Activated naive CD4-positive, alpha-beta T cell (primary cell): Measurements from ENCODE around the gene UTP15.

Experiments
- DNase-seq, 4 experiments: peaks; one replicate each; lab custom pipeline; 2025; lab: John Stamatoyannopoulos, UW

The UTP15 gene

DNA sequence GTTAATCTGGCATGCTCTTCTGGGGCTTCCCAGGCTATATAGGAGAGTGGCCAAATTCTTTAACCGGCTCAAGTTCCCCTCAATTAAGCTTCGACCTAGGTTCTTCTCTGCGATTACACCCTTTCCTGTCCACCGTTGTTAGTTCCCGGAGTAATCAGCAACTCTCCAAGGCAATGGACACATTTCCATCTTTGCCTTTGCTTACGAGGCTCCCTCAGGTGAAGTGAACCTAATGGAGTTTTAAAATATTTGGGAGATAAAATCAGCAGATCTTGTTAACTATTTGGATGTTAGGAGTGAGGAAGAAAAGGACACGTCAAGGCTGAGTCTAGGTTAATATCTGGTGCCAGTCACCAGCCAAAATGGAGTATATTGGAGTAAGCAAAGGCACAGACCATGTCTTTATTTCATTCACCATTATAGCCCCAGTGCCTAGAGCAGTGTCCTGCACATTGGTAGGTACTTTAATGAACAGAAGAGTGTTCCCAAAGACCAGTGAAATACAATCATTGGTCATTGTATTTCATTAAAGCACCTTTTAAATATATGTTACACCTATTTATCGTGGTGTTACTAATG, 515 bp downstream of the UTP15 start:
- no peak for DNase-seq

DNA sequence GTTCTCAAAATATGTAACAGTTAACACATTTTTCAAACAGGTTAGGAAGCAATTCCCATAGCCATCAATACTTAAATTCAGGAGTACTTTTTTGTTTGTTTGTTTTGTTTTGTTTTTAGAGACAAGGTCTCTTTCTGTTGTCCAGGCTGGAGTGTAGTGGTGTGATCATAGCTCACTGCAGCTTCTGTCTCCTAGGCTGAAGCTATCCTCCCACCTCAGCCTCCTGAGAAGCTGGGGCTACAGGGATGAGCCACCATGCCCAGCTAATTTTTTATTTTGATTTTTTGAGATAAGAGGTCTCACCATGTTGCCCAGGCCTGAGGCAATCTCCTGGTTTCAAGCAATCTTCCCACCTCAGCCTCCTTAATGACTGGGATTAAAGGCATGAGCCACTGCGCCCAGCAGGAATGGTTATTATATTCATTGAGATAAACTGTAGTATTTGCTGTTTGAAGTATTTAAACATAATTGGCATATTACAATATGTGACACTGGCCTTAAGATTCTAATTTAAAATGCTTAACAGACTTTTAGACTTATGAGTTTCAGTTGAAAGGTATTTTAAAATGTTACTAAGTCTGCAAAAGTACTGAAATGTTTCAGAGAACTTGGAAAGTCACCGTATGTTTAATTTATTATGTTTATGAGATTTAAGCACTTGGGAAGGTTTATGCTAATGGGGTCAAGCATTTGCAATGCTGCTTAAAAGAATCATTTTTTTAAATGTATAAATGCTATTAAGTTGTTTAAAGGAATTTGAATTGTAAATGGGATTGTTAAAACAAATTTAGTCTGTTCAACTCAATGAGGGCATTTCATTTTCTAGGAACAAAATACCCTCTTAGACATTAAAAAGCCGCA, 17.0 kb downstream of the UTP15 start:
- no peak for DNase-seq

DNA sequence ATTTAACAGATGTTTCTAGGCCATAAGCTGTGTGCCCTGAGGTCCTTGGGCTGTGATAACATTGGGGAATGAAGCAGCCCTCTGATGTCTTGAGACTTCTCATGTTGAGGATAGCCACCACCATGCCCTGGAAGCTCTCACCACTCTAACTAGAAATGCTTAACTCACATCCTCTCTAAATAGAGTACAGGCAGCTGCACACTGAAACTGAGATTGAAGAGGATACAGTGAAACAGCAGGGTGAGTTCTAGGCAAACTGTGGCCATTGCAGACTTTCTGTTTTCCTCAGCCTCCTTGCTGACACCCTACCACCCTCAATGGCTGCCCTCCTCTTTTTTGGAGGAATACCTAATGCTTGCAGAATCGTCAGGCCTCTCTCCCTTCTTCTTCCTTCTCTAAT, 22.4 kb downstream of the UTP15 start:
- no peak for DNase-seq

DNA sequence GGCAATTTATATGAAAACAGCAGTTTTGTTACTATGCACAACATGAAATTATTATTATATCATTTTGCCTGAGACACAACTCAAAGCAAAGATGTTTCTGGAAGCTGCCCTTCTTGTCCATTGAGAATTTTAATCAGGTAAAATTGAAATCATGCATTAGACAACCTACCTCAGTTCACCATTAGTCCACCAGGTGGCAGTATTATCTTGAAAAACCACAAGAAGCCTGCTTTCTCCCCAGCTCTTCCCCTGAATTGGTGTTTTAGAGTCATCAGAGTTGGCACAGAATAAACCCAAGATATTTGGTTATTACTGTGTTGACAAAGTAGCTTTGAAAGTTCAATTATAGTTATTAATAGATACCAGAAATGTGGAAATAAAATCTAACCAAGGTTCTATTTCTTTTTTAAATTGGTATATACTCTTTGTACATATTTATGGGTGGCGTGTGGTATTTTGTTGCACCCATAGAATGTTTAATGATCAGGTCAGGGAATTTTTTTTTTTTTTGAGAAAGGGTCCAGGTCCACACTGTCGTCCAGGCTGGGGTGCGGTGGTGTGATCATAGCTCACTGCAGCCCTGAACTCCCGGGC, 25.7 kb downstream of the UTP15 start:
- DNase-seq = no peak

GRCh38 chr5:73591698-73592501, 26.4 kb downstream of the UTP15 start:
- DNase-seq = no peak

DNA sequence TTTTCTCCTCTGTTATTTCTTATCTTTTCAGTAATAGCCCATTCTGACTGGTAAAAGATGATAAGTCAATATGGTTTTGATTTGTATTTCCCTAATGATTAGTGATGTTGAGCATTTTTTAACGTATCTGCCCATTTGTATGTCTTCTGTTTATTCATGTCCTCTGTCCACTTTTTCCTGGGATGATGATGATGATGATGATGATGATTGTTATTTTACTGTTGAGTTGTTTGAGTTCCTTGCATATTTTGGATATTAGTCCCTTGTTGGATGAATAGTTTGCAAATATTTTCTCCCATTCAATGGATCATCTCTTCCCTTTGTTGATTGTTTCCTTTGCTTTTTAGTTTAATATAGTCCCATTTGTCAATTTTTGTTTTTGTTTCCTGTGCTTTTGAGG, 27.0 kb downstream of the UTP15 start:
- DNase-seq = no peak

- DNase-seq = no peak
Measured at GRCh38 chr5:73596705-73597328, 31.3 kb downstream of the UTP15 start.

DNA sequence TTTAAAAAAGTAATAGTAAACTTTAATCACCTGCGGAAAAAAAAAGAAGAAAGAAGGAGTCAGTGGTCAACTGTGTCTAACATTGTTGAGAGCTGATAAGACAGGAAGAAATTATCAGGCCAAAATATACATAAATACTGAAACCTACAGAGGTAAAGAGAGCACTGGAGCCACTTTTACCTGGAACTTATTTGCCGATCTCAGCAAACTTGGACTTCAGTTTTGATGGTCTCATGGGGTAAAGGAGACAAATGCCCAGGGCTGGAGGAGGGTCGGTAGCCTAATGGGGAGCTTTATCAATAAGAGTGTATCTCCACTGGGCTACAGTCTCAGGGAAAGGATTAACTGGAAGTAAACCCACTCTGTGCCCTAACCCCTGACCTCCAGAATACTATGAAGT, 33.8 kb downstream of the UTP15 start:
- DNase-seq = no peak

DNA sequence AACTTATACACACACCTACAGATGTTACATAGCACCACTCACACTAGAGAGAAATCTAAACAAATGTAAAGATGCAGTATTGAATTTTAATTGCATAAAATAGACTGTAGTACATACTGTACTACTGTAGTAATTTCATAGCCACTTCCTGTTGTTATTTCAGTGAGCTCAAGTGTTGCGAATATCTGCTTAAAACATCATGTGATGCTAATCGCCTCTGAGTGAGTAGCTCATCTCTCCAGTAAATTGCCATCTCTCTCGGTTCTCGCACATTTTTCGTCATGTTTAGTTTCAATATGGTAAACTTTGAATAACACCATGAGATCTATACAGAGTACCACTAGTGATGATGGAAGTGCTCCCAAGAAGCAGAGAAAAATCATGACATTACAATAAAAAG, 38.5 kb downstream of the UTP15 start:
- no peak for DNase-seq

GRCh38 chr5:73605223-73606087, 39.9 kb downstream of the UTP15 start:
- no peak for DNase-seq

DNA sequence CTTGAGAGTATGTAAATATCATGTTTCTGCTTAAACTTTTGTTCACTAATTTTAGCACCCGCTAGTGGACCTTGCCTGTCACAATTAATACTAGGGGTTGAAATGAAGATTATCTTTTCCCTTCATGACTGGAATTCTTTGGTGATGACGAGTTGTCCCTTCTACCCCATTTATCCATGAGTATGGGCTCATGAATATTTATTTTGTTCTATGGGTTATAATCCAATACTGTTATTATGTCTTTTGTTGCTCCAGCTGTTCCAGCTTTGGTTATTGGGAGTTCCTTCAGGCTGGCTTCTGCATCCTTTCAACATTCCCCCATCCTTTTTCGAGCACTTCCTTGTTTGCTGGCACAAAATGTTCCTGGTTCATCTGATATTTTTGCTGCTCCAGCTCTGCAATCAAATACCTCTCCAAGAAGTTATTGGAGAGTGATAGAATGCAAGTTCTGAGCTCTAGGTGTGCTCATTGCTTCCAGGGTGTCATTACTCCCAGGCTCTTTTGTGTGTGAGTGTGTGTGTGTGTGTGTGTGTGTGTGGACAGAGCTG, 40.7 kb downstream of the UTP15 start:
- no peak for DNase-seq

GRCh38 chr5:73607228-73607627, 41.7 kb downstream of the UTP15 start:
- DNase-seq = no peak

- no peak for DNase-seq
Measured at GRCh38 chr5:73612799-73613198, 47.3 kb downstream of the UTP15 start.

DNA sequence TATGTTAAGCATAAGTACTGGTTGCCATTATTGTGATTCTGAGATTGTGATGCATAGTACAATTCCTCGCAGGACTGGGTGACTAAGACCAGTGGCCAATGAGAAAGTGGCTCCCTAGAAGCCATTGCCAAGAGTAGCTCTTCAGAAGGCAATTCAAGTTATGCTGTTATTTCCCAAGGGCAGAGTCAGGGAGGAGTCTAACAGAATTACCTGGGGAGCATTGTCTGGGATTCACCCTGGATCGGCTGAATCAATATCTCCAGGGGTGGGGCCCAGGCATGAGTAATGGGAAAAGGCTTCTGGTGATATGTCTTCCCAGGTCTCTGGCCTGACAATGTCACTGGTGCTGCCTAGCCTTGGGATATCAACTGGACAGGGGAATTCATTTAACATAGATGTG, 49.5 kb downstream of the UTP15 start:
- no peak for DNase-seq

- DNase-seq = no peak
Measured at GRCh38 chr5:73615947-73616346, 50.4 kb downstream of the UTP15 start.

GRCh38 chr5:73617510-73618279, 52.2 kb downstream of the UTP15 start:
- DNase-seq = no peak

GRCh38 chr5:73619606-73620333, 54.2 kb downstream of the UTP15 start:
- no peak for DNase-seq

GRCh38 chr5:73620334-73620687, 54.8 kb downstream of the UTP15 start:
- DNase-seq = no peak

- no peak for DNase-seq
Measured at GRCh38 chr5:73623060-73623459, 57.5 kb downstream of the UTP15 start.
